T-cell (primary cell): ENCODE measurements around the gene VPS37B. TPM values are rescaled to one million over a fixed set of nuclear protein-coding genes. Genes with fewer than 3 reads are reported as not detected.
"Not testable (repeated sequence)": the region's sequence is repeated elsewhere in the genome, so short reads cannot be mapped to it uniquely, and the experiment has no call there.

Experiments used
- ATAC-seq, 4 experiments: fragments of 200-7000 bp in 3 of 4; fragments of 150-1000 bp in 1 of 4; cut with Tn5 transposase; replicated peaks in 1 of 4; 1 replicate in 3 of 4; 2 replicates in 1 of 4; pipeline ENCODE4 v1.10.0; 2021; ENCODE audit warnings: moderate library complexity in 3 of 4, mild to moderate bottlenecking in 2 of 4, moderate number of reproducible peaks in 1 of 4
- CTCF ChIA-PET, 2 donors: fragments of 300-600 bp; sonication (Branson Sonifier 250); formaldehyde crosslinking; loops; one replicate each; lab custom pipeline; 2022; ENCODE audit warnings: antibody characterized with exemption in 2 of 2; lab: Charles Lee
- POLR2A ChIA-PET, 2 donors: fragments of 300-600 bp; sonication (Branson Sonifier 250); formaldehyde crosslinking; loops; one replicate each; lab custom pipeline; 2022; ENCODE audit warnings: antibody characterized with exemption in 2 of 2; lab: Charles Lee
- DNase-seq, 35 experiments: peaks; one replicate each; pipeline versions ENCODE4 v3.0.0 to v3.0.0-alpha.2; 2013 to 2023
- H3K27ac ChIP-seq: one replicate; pipeline ENCODE4 v1.5.1; 2013; ENCODE audit warnings: low read length
- H3K27me3 ChIP-seq, 2 experiments: replicated peaks in 1 of 2; 1 replicate in 1 of 2; 2 replicates in 1 of 2; pipeline versions ENCODE4 v1.6.1 to v1.7.0; 2013; ENCODE audit warnings: low read length in 1 of 2, mixed read lengths in 1 of 2; ENCODE audit not compliant: control insufficient read depth in 2 of 2, insufficient read depth in 2 of 2; ENCODE audit errors: extremely low read depth in 1 of 2
- H3K36me3 ChIP-seq, 2 donors: 1 replicate in 1 of 2; 2 replicates in 1 of 2; pipeline versions ENCODE4 v1.6.1 to v1.7.0; 2013; ENCODE audit warnings: low read length in 1 of 2; ENCODE audit not compliant: control insufficient read depth in 2 of 2, insufficient read depth in 1 of 2; ENCODE audit errors: extremely low read depth in 1 of 2
- H3K4me1 ChIP-seq, 2 experiments: 1 replicate in 1 of 2; 2 replicates in 1 of 2; pipeline versions ENCODE4 v1.6.1 to v1.7.0; 2013; ENCODE audit warnings: low read length in 2 of 2, mixed read lengths in 1 of 2; ENCODE audit not compliant: insufficient read depth in 2 of 2, control insufficient read depth in 1 of 2; ENCODE audit errors: extremely low read depth in 1 of 2
- H3K4me3 ChIP-seq, 2 donors: 1 replicate in 1 of 2; 2 replicates in 1 of 2; pipeline versions ENCODE4 v1.5.1 to v1.7.0; 2013; ENCODE audit warnings: mild to moderate bottlenecking in 2 of 2, low read length in 1 of 2, moderate library complexity in 1 of 2; ENCODE audit not compliant: control insufficient read depth in 1 of 2; ENCODE audit errors: extremely low read depth in 1 of 2
- H3K9me3 ChIP-seq: 2 replicates; pipeline ENCODE4 v1.7.0; 2013
- H3K27ac Mint-ChIP-seq, 2 donors: one replicate each; pipeline ENCODE4 v1.8.0; 2020 to 2021; ENCODE audit warnings: mild to moderate bottlenecking in 2 of 2, mixed read lengths in 2 of 2
- H3K27me3 Mint-ChIP-seq, 2 donors: one replicate each; pipeline ENCODE4 v1.8.0; 2021 to 2022; ENCODE audit warnings: mixed read lengths in 2 of 2
- H3K36me3 Mint-ChIP-seq: one replicate; pipeline ENCODE4 v1.8.0; 2021; ENCODE audit warnings: mixed read lengths
- H3K4me1 Mint-ChIP-seq, 3 donors: one replicate each; pipeline ENCODE4 v1.8.0; 2020 to 2022; ENCODE audit warnings: mixed read lengths in 3 of 3, mild to moderate bottlenecking in 1 of 3
- H3K4me3 Mint-ChIP-seq, 3 donors: one replicate each; pipeline ENCODE4 v1.8.0; 2020 to 2022; ENCODE audit warnings: mild to moderate bottlenecking in 3 of 3, mixed read lengths in 3 of 3, moderate library complexity in 3 of 3
- H3K9me3 Mint-ChIP-seq, 3 donors: one replicate each; pipeline ENCODE4 v1.8.0; 2020 to 2022; ENCODE audit warnings: mixed read lengths in 3 of 3
- WGBS: methylation state at CpG from one replicate; pipeline ENCODE4 v1.1.5; 2013; ENCODE audit warnings: missing lambda C conversion rate; ENCODE audit not compliant: insufficient coverage; 5-methylcytosine and 5-hydroxymethylcytosine counted together
- total RNA-seq, 35 experiments: library from RNA in 6 of 35; stranded (reverse) in 6 of 35; fragments of 120-200 nt in 1 of 35; gene quantifications; one replicate each; pipeline versions ENCODE4 v1.2.1 to v1.2.4 and lab custom pipeline; 2013 to 2026

The VPS37B gene
- total RNA-seq, 5 donors from 2014 or later (not counting 1 experiment from before 2014, with no cell fraction given) = 25.9 to 85.8 (median 34.6) TPM

DNA sequence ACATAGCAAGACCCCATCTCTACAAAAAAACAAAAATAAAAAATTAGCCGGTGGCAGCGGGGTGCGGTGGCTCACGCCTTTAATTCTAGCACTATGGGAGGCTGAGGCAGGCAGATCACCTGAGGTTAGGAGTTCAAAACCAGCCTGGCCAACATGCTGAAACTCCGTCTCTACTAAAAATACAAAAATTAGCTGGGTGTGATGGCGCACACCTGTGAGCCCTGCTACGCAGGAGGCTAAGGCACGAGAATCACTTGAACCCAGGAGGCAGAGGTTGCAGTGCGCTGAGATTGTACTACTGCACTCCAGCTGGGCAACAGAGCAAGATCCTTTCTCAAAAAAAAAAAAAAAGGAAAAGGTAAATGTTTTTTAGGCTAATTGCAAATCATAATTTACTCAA, 3.2 kb downstream of the VPS37B start:
- POLR2A ChIA-PET = interaction anchor here in 1 of 2 donors (0.6 kb wide), 1 partner anchor 10 kb away, joined by 6 read pairs; no protein-coding TSS in a partner anchor
- H3K9me3 Mint-ChIP-seq, H3K27me3 ChIP-seq, H3K36me3 Mint-ChIP-seq, H3K9me3 ChIP-seq, ATAC-seq, H3K27me3 Mint-ChIP-seq, CTCF ChIA-PET, DNase-seq, H3K36me3 ChIP-seq, H3K4me3 ChIP-seq, H3K27ac ChIP-seq: not testable (repeated sequence)
- peaks cover 43 to 77% of the 10 kb centered on the region in 2 experiments for H3K4me1 ChIP-seq
- WGBS = 100% methylated on average over 4 of the region's 9 CpGs
- H3K4me3 Mint-ChIP-seq = peak overlapping the region in 1 of 3 donors; percentile 24
- peaks cover 91 to 95% (median 93%) of the 10 kb centered on the region in 3 donors for H3K4me1 Mint-ChIP-seq
- H3K27ac Mint-ChIP-seq = peak overlapping the region in 1 of 2 donors; percentile 16

GRCh38 chr12:122891661-122892525, 4.0 kb downstream of the VPS37B start:
- ChIA-PET CTCF (interaction anchor here (0.7 to 0.9 kb wide), 3 partner anchors 9 to 61 kb away, joined by 3 read pairs; no protein-coding TSS in a partner anchor), POLR2A (interaction anchor here (0.8 to 1.2 kb wide), 2 partner anchors 9 to 10 kb away, joined by 3 to 4 read pairs; no protein-coding TSS in a partner anchor)
- 75% methylated on average over 3 of the region's 10 CpGs for WGBS

GRCh38 chr12:122889761-122890520, 6.0 kb downstream of the VPS37B start:
- H3K27me3 Mint-ChIP-seq = no peaks in the 10 kb centered on the region
- ChIA-PET POLR2A (interaction anchor here (0.5 to 1.0 kb wide), 10 partner anchors 10 to 643 kb away, joined by 3 to 6 read pairs (median 4); partner anchors contain the start of gene ABCB9 (in 1 of the 2)), CTCF (interaction anchor here (0.6 to 2.3 kb wide), 3 partner anchors 10 to 666 kb away, joined by 3 to 9 read pairs (median 6); no protein-coding TSS in a partner anchor)
- peak overlapping the region; percentile 29 to 66 (median 56) for H3K4me3 Mint-ChIP-seq
- Histone ChIP-seq H3K27ac (peak overlapping the region; percentile 10), H3K27me3 (no peaks in the 10 kb centered on the region), H3K4me3 (no peak overlapping the region), H3K4me1 (peaks cover 44 to 65% of the 10 kb centered on the region in 2 experiments), H3K9me3 (no peaks in the 10 kb centered on the region), H3K36me3 (no peaks in the 10 kb centered on the region)
- H3K27ac Mint-ChIP-seq = peak overlapping the region; percentile 64 to 89
- peaks cover 8% of the 10 kb centered on the region for H3K36me3 Mint-ChIP-seq
- H3K4me1 Mint-ChIP-seq = peaks cover 84 to 91% (median 90%) of the 10 kb centered on the region in 3 donors
- DNase-seq = no peak
- no peaks in the 10 kb centered on the region for H3K9me3 Mint-ChIP-seq
- no peak for ATAC-seq
- 71% methylated on average over 2 of the region's 13 CpGs for WGBS

More at GRCh38 chr12:122891661-122892525, 4.0 kb downstream of the VPS37B start:
- H3K27ac ChIP-seq = no peak overlapping the region
- H3K36me3 ChIP-seq = no peaks in the 10 kb centered on the region
- peaks cover 0 to 5% (median 0%) of the 10 kb centered on the region in 3 donors for H3K9me3 Mint-ChIP-seq
- no peak overlapping the region for H3K4me3 ChIP-seq
- H3K36me3 Mint-ChIP-seq = peaks cover 7% of the 10 kb centered on the region
- peaks cover 92 to 99% (median 94%) of the 10 kb centered on the region in 3 donors for H3K4me1 Mint-ChIP-seq
- ATAC-seq = no peak
- no peak for DNase-seq
- no peaks in the 10 kb centered on the region for H3K27me3 ChIP-seq
- peak overlapping the region; percentile 16 to 19 for H3K27ac Mint-ChIP-seq
- H3K4me3 Mint-ChIP-seq = no peak overlapping the region
- no peaks in the 10 kb centered on the region for H3K9me3 ChIP-seq
- H3K27me3 Mint-ChIP-seq = no peaks in the 10 kb centered on the region
- peaks cover 46 to 77% of the 10 kb centered on the region in 2 experiments for H3K4me1 ChIP-seq

DNA sequence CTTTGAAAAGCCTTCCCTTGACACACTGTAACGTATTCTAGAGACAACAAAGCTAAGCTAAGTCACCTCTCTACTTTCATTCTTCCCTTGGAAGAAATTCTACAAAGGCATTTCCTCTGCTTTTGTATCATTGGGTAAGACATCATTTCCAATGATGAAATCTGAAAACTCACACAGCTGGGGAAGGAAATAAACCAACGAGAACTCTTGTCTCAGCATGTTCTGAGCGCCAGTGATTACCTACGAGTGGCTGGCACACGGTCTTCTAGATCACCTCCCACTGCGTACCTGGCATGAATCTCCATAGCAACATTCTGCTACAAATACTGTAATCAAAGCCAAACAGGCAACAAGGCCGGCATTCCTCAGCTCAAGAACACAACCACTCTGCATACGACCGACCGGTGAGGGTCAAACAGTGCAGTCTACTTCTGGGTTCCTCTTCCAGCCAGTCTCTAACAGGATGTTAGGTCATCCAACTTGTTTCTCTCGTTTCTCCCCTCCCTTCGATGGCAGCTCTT, 7.6 kb downstream of the VPS37B start:
- Mint-ChIP-seq H3K9me3 (no peaks in the 10 kb centered on the region), H3K4me1 (peaks cover 84 to 91% (median 90%) of the 10 kb centered on the region in 3 donors), H3K36me3 (peaks cover 11% of the 10 kb centered on the region), H3K27ac (peak overlapping the region; percentile 95 to 98), H3K4me3 (peak overlapping the region; percentile 66 to 87 (median 76)), H3K27me3 (no peaks in the 10 kb centered on the region)
- Histone ChIP-seq H3K4me3 (peak overlapping the region; percentile 18 to 50), H3K36me3 (no peaks in the 10 kb centered on the region), H3K27ac (peak overlapping the region; percentile 78), H3K27me3 (no peaks in the 10 kb centered on the region), H3K4me1 (peaks cover 34 to 62% of the 10 kb centered on the region in 2 experiments), H3K9me3 (no peaks in the 10 kb centered on the region)
- DNase-seq (peak in 32 of 35 experiments; percentile 47 to 85 (median 64)), ATAC-seq (peak; percentile 72 to 93 (median 76))
- CTCF ChIA-PET = interaction anchor here in 1 of 2 donors (0.6 to 2.3 kb wide), 10 partner anchors 9 to 675 kb away, joined by 3 to 20 read pairs (median 5); no protein-coding TSS in a partner anchor
- POLR2A ChIA-PET = interaction anchor here (0.5 to 1.9 kb wide), 12 partner anchors 8 to 696 kb away, joined by 3 to 18 read pairs (median 3); partner anchors contain the start of genes OGFOD2 (in 1 of the 2) and TMED2 (in 1 of the 2)
- 8% methylated on average over 12 of the region's 12 CpGs for WGBS

- peak overlapping the region; percentile 78 for H3K27ac ChIP-seq
- peaks cover 11% of the 10 kb centered on the region for H3K36me3 Mint-ChIP-seq
- H3K27ac Mint-ChIP-seq = peak overlapping the region; percentile 95 to 98
- no peaks in the 10 kb centered on the region for H3K9me3 Mint-ChIP-seq
- 46% methylated on average over 2 of the region's 5 CpGs for WGBS
- CTCF ChIA-PET = interaction anchor here in 1 of 2 donors (0.7 to 2.3 kb wide), 8 partner anchors 8 to 67 kb away, joined by 3 to 20 read pairs (median 4); no protein-coding TSS in a partner anchor
- DNase-seq (no peak), ATAC-seq (peak in 1 of 4 experiments; percentile 5)
- H3K4me3 Mint-ChIP-seq = peak overlapping the region; percentile 66 to 87 (median 76)
- H3K4me1 Mint-ChIP-seq = peaks cover 84 to 93% (median 92%) of the 10 kb centered on the region in 3 donors
- POLR2A ChIA-PET = interaction anchor here (0.5 to 1.9 kb wide), 7 partner anchors 11 to 373 kb away, joined by 3 to 18 read pairs (median 3); partner anchors contain the start of gene OGFOD2 (in 1 of the 2)
- no peaks in the 10 kb centered on the region for H3K9me3 ChIP-seq
- peaks cover 36 to 60% of the 10 kb centered on the region in 2 experiments for H3K4me1 ChIP-seq
- H3K4me3 ChIP-seq = peak overlapping the region in 1 of 2 donors; percentile 18
- no peaks in the 10 kb centered on the region for H3K27me3 ChIP-seq
- H3K36me3 ChIP-seq = no peaks in the 10 kb centered on the region
- no peaks in the 10 kb centered on the region for H3K27me3 Mint-ChIP-seq
These were observed 8.1 kb downstream of the VPS37B start for GRCh38 chr12:122887819-122888212.
